Mesenteric fat pad (tissue), 1 donor: ENCODE measurements around the gene MX1. TPM values are rescaled to one million over a fixed set of nuclear protein-coding genes. Genes with fewer than 3 reads are reported as not detected.

ENCODE experiments used
- DNase-seq: peaks from one replicate; pipeline ENCODE4 v3.0.0-alpha.2; 2020; ENCODE audit warnings: low spot score
- long read RNA-seq: library from polyadenylated mRNA; unstranded; transcript quantifications from one replicate; pipeline ENCODE4 v2.0.0, GENCODE V29; 2020
- total RNA-seq: library from RNA; stranded (reverse); fragmentation: NEBNext Ultra II Directional; extraction: Animal tissue kit (Norgen Biotek cat#: 25700); gene quantifications from one replicate; pipeline ENCODE4 v1.2.1, GENCODE V29; 2021
- donor health status: DM: yes; HTN: yes; CAD: no.

MX1 gene
- total RNA-seq: 60.3 TPM
- long read RNA-seq, transcript MX1-202 (17 exons, 2,850 nt): major isoform, 51 of 123 reads
- long read RNA-seq, partial matches to known transcripts: 28 of 123 reads
- long read RNA-seq, other reads (novel, unspliced or antisense): 40 of 123 reads

- peak; percentile 96 for DNase-seq
Measured at GRCh38 chr21:41425954-41426675, at the start of gene MX1. TSS of gene MX1 (plus strand) at chr21:41426239. CDS start at chr21:41432071, 5,832 bp downstream.

GRCh38 chr21:41377715-41378114, 48.3 kb upstream of the MX1 start:
- no peak for DNase-seq

DNA sequence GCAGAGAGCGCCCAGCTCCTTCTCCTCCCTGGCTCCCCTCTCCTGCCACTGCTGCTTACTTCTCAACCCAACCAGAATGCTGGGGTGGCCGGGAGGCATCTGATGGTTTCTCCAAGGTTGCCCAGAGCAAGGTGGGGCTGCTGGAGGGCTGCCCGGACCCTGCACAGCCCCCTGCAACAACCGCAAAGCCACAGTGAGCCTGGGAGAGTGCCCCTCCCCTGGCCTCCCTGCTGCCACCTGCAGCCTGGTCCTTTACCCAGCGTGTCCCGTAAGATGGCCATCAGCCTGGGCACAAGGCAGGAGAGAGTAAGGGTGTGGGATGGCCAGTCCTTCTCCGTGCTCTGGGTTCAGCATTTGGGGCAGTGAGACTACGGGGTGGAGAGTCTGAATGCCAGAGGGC, 47.2 kb upstream of the MX1 start:
- no peak for DNase-seq

GRCh38 chr21:41379901-41380300, 46.1 kb upstream of the MX1 start:
- no peak for DNase-seq

DNA sequence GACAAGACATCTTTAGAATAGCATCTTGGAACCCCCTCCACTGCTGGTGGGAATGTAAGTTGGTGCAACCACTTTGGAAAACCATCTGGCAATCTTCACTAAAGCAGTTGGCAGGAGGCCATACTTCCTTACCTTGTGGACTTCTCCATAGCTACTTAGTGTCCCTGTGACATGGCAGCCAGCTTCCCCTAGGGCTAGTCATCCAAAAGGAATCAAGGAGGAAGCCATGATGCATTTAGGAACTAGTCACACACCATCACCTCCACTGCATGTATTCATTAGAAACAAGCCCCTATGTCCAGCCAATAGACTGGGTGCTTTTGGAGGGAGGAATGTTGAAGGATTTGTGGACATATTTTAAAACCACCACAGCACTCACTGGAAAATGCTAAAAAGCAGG, 44.3 kb upstream of the MX1 start:
- DNase-seq: no peak

DNA sequence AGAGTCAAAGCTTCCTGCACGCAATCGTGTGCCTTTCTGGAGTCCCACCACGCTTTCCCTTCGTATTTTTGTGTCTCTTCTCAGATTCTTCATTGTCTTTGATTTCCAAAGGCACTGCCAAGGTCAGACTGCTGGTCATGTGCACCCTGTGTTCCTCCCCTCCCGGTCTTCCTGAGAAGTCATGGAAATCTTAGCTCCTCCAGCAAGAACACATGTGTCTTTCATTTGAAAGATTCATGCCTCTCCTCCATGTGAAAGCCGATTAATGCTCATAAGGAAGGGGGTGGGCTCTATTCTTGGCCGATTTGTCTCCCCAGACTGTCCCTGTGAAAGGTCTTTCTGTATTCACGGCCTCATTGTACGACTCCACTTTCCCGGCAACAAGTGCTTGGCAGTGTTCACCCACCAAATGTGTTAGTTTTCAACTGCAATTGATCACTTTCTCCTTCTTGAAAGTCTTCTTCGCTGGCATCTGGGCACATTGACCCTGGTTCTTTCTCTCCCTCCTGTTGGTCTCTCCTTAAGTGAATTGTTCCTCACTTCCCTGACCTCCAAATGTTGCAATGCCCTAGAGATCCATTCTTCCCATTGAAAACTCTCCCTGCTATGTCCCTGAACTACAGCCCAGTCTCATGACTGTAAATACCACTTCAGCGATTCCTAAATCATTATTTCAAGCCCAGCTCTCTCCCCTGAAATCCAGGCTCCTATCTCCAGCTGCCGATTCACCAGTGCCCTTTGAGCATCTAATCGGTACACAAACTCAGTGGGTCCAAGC, 38.8 kb upstream of the MX1 start:
- peak; percentile 39 for DNase-seq

DNA sequence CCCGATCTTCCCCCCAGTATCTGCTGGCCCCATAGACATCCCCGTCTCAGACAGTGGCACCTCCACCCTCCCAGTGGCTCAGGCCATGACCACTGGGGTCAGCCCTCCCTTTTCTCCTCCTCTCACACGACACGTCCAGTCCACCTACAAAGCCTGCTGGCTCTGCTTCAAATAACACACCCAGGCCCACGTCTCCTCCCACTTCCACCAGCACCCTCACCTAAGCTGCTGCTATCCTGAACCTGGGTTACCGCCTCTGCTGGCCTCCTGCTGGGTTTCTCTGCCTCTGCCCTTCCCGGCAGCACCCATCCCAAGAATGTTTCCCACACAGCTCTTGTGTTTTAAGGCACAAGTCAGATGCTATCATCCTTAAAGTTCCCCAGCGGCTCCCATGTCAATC, 38.2 kb upstream of the MX1 start:
- peak; percentile 59 for DNase-seq

- DNase-seq: peak; percentile 75
Measured at GRCh38 chr21:41388259-41388658, 37.8 kb upstream of the MX1 start.

DNA sequence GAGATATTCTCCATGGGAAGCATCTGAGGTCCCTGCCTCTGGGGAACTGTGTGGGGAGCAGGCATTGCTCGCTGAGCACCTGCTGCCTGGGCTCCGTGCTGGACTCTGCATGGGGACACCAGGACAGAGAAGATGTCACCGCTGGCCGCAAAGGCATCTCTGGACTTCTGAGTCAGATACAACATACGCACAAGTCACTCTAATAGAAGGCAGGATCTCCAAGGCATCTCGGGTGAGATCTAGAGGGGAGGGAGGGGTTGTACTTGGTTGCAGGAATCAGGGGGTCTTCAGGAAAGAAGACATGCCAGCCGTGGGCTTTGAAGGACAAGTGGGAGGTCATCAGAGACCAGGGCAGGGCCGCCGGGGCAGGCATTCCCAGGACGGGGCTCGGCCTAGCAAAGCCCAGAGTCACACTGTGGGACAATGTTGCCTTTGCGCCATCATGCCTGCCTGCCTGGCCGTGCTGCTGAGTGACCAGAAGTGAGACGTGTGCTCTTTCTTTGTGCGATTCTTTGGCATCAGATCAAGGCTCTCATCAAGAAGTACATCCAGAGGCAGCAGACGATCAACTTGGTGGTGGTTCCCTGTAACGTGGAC, 35.9 kb upstream of the MX1 start:
- DNase-seq: peak; percentile 57

DNA sequence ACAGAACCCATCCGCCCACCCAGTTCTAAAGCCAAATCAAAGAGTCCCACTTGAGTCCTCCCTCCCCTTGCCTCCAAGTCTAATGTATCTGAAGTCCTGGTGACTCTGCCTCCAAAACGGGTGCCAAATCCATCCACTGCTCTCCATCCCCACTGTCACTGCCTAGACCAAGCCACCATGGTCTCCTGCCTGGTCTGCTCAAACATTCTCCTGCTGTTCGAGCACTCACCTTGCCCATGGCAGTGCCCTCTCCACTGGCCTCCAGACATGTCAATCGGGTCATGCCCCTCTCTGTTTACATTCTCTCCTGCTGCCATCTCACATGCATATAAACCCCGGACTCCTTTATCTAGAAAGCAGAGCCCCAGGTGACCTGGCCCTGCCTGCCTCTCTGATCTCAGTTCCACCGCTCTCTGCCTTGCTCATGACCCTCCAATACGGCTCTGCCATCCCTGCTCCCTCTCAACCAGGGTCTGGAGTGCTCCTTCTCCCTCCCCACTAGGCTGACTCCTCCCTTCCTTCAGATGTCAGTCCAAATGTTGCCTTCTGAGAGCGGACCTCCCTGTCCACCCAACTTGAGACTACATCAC, 32.1 kb upstream of the MX1 start:
- peak; percentile 57 for DNase-seq

GRCh38 chr21:41396558-41397075, 29.4 kb upstream of the MX1 start:
- DNase-seq: peak; percentile 45

DNA sequence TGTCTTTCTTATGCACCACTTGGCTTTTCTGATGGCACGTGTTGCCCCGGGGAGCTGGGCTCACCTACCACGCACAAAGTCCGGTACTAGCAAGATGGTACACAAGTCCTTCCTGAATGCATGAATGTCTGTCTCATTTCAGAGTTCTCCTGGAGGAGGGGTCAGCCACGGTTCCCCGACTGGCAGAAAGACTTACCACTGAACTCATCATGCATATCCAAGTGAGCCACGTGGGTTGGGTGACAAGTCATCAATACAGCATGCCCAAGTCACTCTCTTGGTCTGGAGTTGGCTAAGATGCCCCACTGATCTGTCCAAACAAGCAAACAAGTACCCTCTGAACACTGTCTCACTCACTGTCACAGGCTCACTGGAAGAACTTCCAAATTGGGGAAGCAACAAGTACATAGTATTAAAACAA, 28.6 kb upstream of the MX1 start:
- DNase-seq: peak; percentile 62

GRCh38 chr21:41398251-41398650, 27.8 kb upstream of the MX1 start:
- DNase-seq: no peak

GRCh38 chr21:41398831-41399230, 27.2 kb upstream of the MX1 start:
- DNase-seq: peak; percentile 60

GRCh38 chr21:41399246-41399800, 26.7 kb upstream of the MX1 start:
- peak; percentile 33 for DNase-seq

DNA sequence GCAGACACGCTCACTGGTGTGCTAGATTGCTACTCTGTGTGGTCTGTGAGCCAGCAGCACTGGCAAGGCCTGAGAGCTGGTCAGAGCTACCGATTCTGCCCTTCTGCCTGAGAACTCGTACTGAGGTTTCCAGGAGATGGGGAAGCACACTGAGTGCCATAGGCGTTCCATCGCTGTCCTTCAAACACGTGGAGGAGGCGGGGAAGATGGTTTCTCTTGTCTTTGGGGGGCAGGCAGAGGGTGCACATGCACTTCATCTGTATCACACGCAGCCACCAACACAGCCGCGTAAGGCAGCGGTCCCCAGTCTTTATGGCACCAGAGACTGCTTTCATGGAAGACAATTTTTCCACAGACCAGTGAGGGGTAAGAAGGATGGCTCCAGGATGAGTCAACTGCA, 23.8 kb upstream of the MX1 start:
- peak; percentile 22 for DNase-seq

- peak; percentile 60 for DNase-seq
Measured at GRCh38 chr21:41402796-41403195, 23.2 kb upstream of the MX1 start.

- DNase-seq: peak; percentile 60
Measured at GRCh38 chr21:41403331-41403730, 22.7 kb upstream of the MX1 start.

- DNase-seq: peak; percentile 76
Measured at GRCh38 chr21:41403966-41404365, 22.1 kb upstream of the MX1 start.

GRCh38 chr21:41405321-41405720, 20.7 kb upstream of the MX1 start:
- no peak for DNase-seq

GRCh38 chr21:41406340-41406739, 19.7 kb upstream of the MX1 start:
- peak; percentile 59 for DNase-seq
